ENCODE measurements around the gene VWA8.

The VWA8 gene

GRCh38 chr13:41823476-41823875, 137.4 kb downstream of the VWA8 start:
- no peak overlapping the region for H3K4me3 ChIP-seq (ENCODE audit: control insufficient read depth, low read depth, low read length)
- no peak for TF ChIP-seq CTCF (IDR thresholded peaks at IDR 0.05; ENCODE audit: control insufficient read depth, insufficient read depth, low read depth, low read length, missing control alignments)
- no peak for DNase-seq (ENCODE audit: low read depth)

- TF ChIP-seq CTCF (IDR thresholded peaks at IDR 0.05; ENCODE audit: control insufficient read depth, insufficient read depth, low read depth, low read length, missing control alignments): no peak
- no peak for DNase-seq (ENCODE audit: low read depth)
- no peak overlapping the region for H3K4me3 ChIP-seq (ENCODE audit: control insufficient read depth, low read depth, low read length)
Measured at GRCh38 chr13:41822560-41822959, 138.3 kb downstream of the VWA8 start.

GRCh38 chr13:41821238-41821594, 139.7 kb downstream of the VWA8 start:
- DNase-seq (ENCODE audit: low read depth): no peak
- no peak for TF ChIP-seq CTCF (IDR thresholded peaks at IDR 0.05; ENCODE audit: control insufficient read depth, insufficient read depth, low read depth, low read length, missing control alignments)
- no peak overlapping the region for H3K4me3 ChIP-seq (ENCODE audit: control insufficient read depth, low read depth, low read length)

GRCh38 chr13:41820581-41821237, 140.2 kb downstream of the VWA8 start:
- no peak overlapping the region for H3K4me3 ChIP-seq (ENCODE audit: control insufficient read depth, low read depth, low read length)
- DNase-seq (ENCODE audit: low read depth): no peak
- TF ChIP-seq CTCF (IDR thresholded peaks at IDR 0.05; ENCODE audit: control insufficient read depth, insufficient read depth, low read depth, low read length, missing control alignments): no peak

GRCh38 chr13:41816057-41816456, 144.9 kb downstream of the VWA8 start:
- DNase-seq (ENCODE audit: low read depth): no peak
- TF ChIP-seq CTCF (IDR thresholded peaks at IDR 0.05; ENCODE audit: control insufficient read depth, insufficient read depth, low read depth, low read length, missing control alignments): no peak
- no peak overlapping the region for H3K4me3 ChIP-seq (ENCODE audit: control insufficient read depth, low read depth, low read length)

- TF ChIP-seq CTCF (IDR thresholded peaks at IDR 0.05; ENCODE audit: control insufficient read depth, insufficient read depth, low read depth, low read length, missing control alignments): no peak
- no peak overlapping the region for H3K4me3 ChIP-seq (ENCODE audit: control insufficient read depth, low read depth, low read length)
- no peak for DNase-seq (ENCODE audit: low read depth)
Measured at GRCh38 chr13:41813426-41813825, 147.5 kb downstream of the VWA8 start.

- no peak for DNase-seq (ENCODE audit: low read depth)
- H3K4me3 ChIP-seq (ENCODE audit: control insufficient read depth, low read depth, low read length): no peak overlapping the region
- TF ChIP-seq CTCF (IDR thresholded peaks at IDR 0.05; ENCODE audit: control insufficient read depth, insufficient read depth, low read depth, low read length, missing control alignments): no peak
Measured at GRCh38 chr13:41812851-41813250, 148.1 kb downstream of the VWA8 start.
